ENCODE data around the gene DNLZ.

- no peak for TF ChIP-seq POLR2A (IDR thresholded peaks at IDR 0.05)
- TF ChIP-seq, protein P1, sequence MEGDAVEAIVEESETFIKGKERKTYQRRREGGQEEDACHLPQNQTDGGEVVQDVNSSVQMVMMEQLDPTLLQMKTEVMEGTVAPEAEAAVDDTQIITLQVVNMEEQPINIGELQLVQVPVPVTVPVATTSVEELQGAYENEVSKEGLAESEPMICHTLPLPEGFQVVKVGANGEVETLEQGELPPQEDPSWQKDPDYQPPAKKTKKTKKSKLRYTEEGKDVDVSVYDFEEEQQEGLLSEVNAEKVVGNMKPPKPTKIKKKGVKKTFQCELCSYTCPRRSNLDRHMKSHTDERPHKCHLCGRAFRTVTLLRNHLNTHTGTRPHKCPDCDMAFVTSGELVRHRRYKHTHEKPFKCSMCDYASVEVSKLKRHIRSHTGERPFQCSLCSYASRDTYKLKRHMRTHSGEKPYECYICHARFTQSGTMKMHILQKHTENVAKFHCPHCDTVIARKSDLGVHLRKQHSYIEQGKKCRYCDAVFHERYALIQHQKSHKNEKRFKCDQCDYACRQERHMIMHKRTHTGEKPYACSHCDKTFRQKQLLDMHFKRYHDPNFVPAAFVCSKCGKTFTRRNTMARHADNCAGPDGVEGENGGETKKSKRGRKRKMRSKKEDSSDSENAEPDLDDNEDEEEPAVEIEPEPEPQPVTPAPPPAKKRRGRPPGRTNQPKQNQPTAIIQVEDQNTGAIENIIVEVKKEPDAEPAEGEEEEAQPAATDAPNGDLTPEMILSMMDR (IDR thresholded peaks at IDR 0.05 in 4 of 5, conservative IDR thresholded peaks at IDR 0.05 in 1 of 5) = no peak
These were observed 12.9 kb upstream of the DNLZ start for GRCh38 chr9:136376457-136376856.
